Neural crest cell (in vitro differentiated cells): ENCODE measurements around the gene AGTPBP1. TPM values are rescaled to one million over a fixed set of nuclear protein-coding genes. Genes with fewer than 3 reads are reported as not detected.

Experiments used
- DNase-seq: peaks from one replicate; pipeline ENCODE4 v3.0.0; 2021; ENCODE audit warnings: low read depth, mixed read lengths, low spot score
- H3K27ac Mint-ChIP-seq: one replicate; pipeline ENCODE4 v1.8.0; 2021; ENCODE audit warnings: mild to moderate bottlenecking, mixed read lengths; ENCODE audit not compliant: unreplicated experiment
- H3K27me3 Mint-ChIP-seq: 2 replicates; pipeline ENCODE4 v1.8.0; 2021; ENCODE audit warnings: low read depth, mild to moderate bottlenecking, mixed read lengths
- H3K36me3 Mint-ChIP-seq: 2 replicates; pipeline ENCODE4 v1.8.0; 2021; ENCODE audit warnings: low read depth, mild to moderate bottlenecking, mixed read lengths
- H3K4me1 Mint-ChIP-seq: 2 replicates; pipeline ENCODE4 v1.8.0; 2021; ENCODE audit warnings: mixed read lengths
- H3K4me3 Mint-ChIP-seq: one replicate; pipeline ENCODE4 v1.8.0; 2021; ENCODE audit warnings: mild to moderate bottlenecking, mixed read lengths
- H3K9me3 Mint-ChIP-seq: 2 replicates; pipeline ENCODE4 v1.8.0; 2021; ENCODE audit warnings: mixed read lengths
- CTCF ChIP-seq: fragments of 200-600 bp; sonication (generic); conservative IDR thresholded peaks from 2 replicates; pipeline ENCODE4 v1.5.0; 2021; ENCODE audit warnings: antibody characterized with exemption, mild to moderate bottlenecking
- total RNA-seq: library from RNA; stranded (reverse); gene quantifications from 2 replicates; pipeline ENCODE4 v1.2.1, GENCODE V29; 2021

AGTPBP1 gene
- total RNA-seq, 1 donor from 2014 or later: 43.0 TPM

GRCh38 chr9:85511746-85512145 lies 230.0 kb downstream of the AGTPBP1 start:
- H3K4me3 Mint-ChIP-seq: no peak overlapping the region
- no peak for DNase-seq
- peaks cover 6% of the 10 kb centered on the region for H3K4me1 Mint-ChIP-seq
- H3K9me3 Mint-ChIP-seq: no peaks in the 10 kb centered on the region
- no peaks in the 10 kb centered on the region for H3K36me3 Mint-ChIP-seq
- no peak for TF ChIP-seq CTCF
- no peak overlapping the region for H3K27ac Mint-ChIP-seq
- peaks cover 3% of the 10 kb centered on the region for H3K27me3 Mint-ChIP-seq

- H3K27me3 Mint-ChIP-seq: no peaks in the 10 kb centered on the region
- no peaks in the 10 kb centered on the region for H3K36me3 Mint-ChIP-seq
- H3K4me3 Mint-ChIP-seq: no peak overlapping the region
- peaks cover 6% of the 10 kb centered on the region for H3K4me1 Mint-ChIP-seq
- no peaks in the 10 kb centered on the region for H3K9me3 Mint-ChIP-seq
- no peak for TF ChIP-seq CTCF
- H3K27ac Mint-ChIP-seq: no peak overlapping the region
- DNase-seq: no peak
Observed at GRCh38 chr9:85510830-85511504, 230.8 kb downstream of the AGTPBP1 start.

GRCh38 chr9:85508616-85509015 lies 233.1 kb downstream of the AGTPBP1 start:
- Mint-ChIP-seq H3K4me3 (no peak overlapping the region), H3K9me3 (no peaks in the 10 kb centered on the region), H3K4me1 (no peaks in the 10 kb centered on the region), H3K36me3 (no peaks in the 10 kb centered on the region), H3K27me3 (no peaks in the 10 kb centered on the region), H3K27ac (no peak overlapping the region)
- no peak for DNase-seq
- no peak for TF ChIP-seq CTCF

- no peak overlapping the region for H3K27ac Mint-ChIP-seq
- H3K36me3 Mint-ChIP-seq: no peaks in the 10 kb centered on the region
- no peaks in the 10 kb centered on the region for H3K27me3 Mint-ChIP-seq
- no peaks in the 10 kb centered on the region for H3K9me3 Mint-ChIP-seq
- H3K4me3 Mint-ChIP-seq: no peak overlapping the region
- H3K4me1 Mint-ChIP-seq: no peaks in the 10 kb centered on the region
- no peak for DNase-seq
- no peak for TF ChIP-seq CTCF
Observed at GRCh38 chr9:85505612-85506011, 236.1 kb downstream of the AGTPBP1 start.

- H3K27ac Mint-ChIP-seq: no peak overlapping the region
- no peaks in the 10 kb centered on the region for H3K27me3 Mint-ChIP-seq
- no peak overlapping the region for H3K4me3 Mint-ChIP-seq
- no peak for DNase-seq
- peaks cover 5% of the 10 kb centered on the region for H3K9me3 Mint-ChIP-seq
- H3K4me1 Mint-ChIP-seq: no peaks in the 10 kb centered on the region
- H3K36me3 Mint-ChIP-seq: no peaks in the 10 kb centered on the region
- no peak for TF ChIP-seq CTCF
Observed at GRCh38 chr9:85502815-85503655, 238.7 kb downstream of the AGTPBP1 start.
